Muscle layer of colon (tissue), 2 donors: ENCODE measurements around the gene TRPM5.

Experiments used
- H3K27ac ChIP-seq: one replicate; pipeline ENCODE4 v1.7.0; 2013; ENCODE audit warnings: low read depth, mild to moderate bottlenecking, low read length, moderate library complexity
- H3K27me3 ChIP-seq, 2 donors: one replicate each; pipeline ENCODE4 v1.7.0; 2013; ENCODE audit warnings: low read length in 2 of 2, mild to moderate bottlenecking in 2 of 2; ENCODE audit not compliant: insufficient read depth in 2 of 2, control insufficient read depth in 1 of 2
- H3K36me3 ChIP-seq: one replicate; pipeline ENCODE4 v1.7.0; 2013; ENCODE audit warnings: mild to moderate bottlenecking, low read length; ENCODE audit not compliant: insufficient read depth
- H3K4me1 ChIP-seq: one replicate; pipeline ENCODE4 v1.7.0; 2013; ENCODE audit warnings: mild to moderate bottlenecking, low read length; ENCODE audit not compliant: insufficient read depth
- H3K4me3 ChIP-seq, 2 donors: one replicate each; pipeline ENCODE4 v1.7.0; 2013; ENCODE audit warnings: low read length in 2 of 2, low read depth in 1 of 2, mild to moderate bottlenecking in 1 of 2, moderate library complexity in 1 of 2
- H3K9ac ChIP-seq: one replicate; pipeline ENCODE4 v1.7.0; 2013; ENCODE audit warnings: low read length
- H3K9me3 ChIP-seq: one replicate; pipeline ENCODE4 v1.7.0; 2013; ENCODE audit warnings: mild to moderate bottlenecking, low read length
- donor health status: abdominal sarcoma.
- donor health status: Adenocarcinoma of cecum.

The TRPM5 gene

DNA sequence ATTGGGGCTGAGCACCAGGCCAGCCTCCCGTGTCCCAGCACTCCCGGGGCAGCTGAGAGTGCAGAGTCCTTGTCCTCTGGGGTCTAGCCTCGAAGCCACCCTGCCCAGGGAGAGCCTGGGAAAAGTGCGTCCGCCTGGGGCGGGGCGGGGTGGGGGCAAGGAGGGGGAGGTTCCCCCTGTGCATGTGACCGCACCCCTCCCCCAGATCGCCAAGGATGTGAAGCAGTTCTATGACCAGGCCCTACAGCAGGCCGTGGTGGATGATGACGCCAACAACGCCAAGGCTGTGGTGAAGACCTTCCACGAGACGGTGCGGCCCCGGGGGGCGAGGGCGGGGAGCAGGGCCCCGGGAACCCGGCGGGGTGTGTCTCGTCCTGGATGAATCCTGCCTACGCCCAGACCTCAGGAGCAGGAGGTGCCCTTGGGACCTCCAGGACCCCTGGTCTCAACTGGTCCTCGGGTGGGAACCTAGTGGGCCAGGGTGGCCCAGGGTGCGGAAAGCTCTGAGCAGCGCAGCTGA is 49.0 kb downstream of the TRPM5 start:
- Histone ChIP-seq H3K4me3 (no peak overlapping the region), H3K4me1 (peaks cover 34% of the 10 kb centered on the region), H3K27me3 (no peaks in the 10 kb centered on the region), H3K9me3 (no peaks in the 10 kb centered on the region), H3K27ac (no peak overlapping the region), H3K36me3 (peaks cover 44% of the 10 kb centered on the region), H3K9ac (no peak overlapping the region)

DNA sequence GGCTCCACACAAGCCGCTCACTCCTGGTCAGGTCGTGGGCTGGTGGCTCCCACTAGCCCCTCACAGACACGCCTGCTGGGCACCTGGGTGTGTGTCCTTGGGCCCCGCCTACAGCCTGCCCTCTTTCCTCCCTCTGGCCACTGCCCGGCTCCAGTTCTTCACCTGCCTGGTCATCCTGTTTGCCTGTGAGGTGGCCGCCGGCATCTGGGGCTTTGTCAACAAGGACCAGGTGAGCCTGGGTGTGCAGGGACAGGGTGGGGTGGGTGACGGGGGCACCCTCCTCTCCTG is 49.6 kb downstream of the TRPM5 start:
- H3K36me3 ChIP-seq, result peaks cover 44% of the 10 kb centered on the region
- H3K27ac ChIP-seq, result no peak overlapping the region
- H3K9ac ChIP-seq, result no peak overlapping the region
- peaks cover 38% of the 10 kb centered on the region for H3K4me1 ChIP-seq
- H3K27me3 ChIP-seq, result no peaks in the 10 kb centered on the region
- H3K9me3 ChIP-seq, result no peaks in the 10 kb centered on the region
- no peak overlapping the region for H3K4me3 ChIP-seq
